Peyer's patch (tissue), 4 donors: ENCODE measurements around the gene GFPT1. TPM values are rescaled to one million over a fixed set of nuclear protein-coding genes. Genes with fewer than 3 reads are reported as not detected.
A peak's percentile ranks its signal among the peaks of the same experiment; 100 is the strongest.

Source experiments
- DNase-seq, 3 donors: peaks; one replicate each; pipeline ENCODE4 v3.0.0-alpha.2; 2017 to 2019
- H3K27ac ChIP-seq, 4 donors: fragments of 200-600 bp; sonication (generic); one replicate each; pipeline ENCODE4 v1.5.1; 2016 to 2019
- H3K27me3 ChIP-seq, 2 donors: fragments of 200-600 bp; sonication (generic); one replicate each; pipeline ENCODE4 v1.5.1; 2019
- H3K36me3 ChIP-seq, 3 donors: fragments of 200-600 bp; sonication (generic); one replicate each; pipeline ENCODE4 v1.5.1; 2016 to 2019
- H3K4me1 ChIP-seq, 4 donors: fragments of 200-600 bp; sonication (generic); one replicate each; pipeline ENCODE4 v1.5.1; 2016 to 2019
- H3K4me3 ChIP-seq, 4 donors: fragments of 200-600 bp; sonication (generic); 1 replicate in 3 of 4; 2 replicates in 1 of 4; pipeline ENCODE4 v1.5.1; 2016 to 2019; ENCODE audit warnings: mild to moderate bottlenecking in 1 of 4
- H3K9me3 ChIP-seq, 4 donors: fragments of 200-600 bp; sonication (generic); one replicate each; pipeline ENCODE4 v1.5.1; 2016 to 2019; ENCODE audit warnings: mild to moderate bottlenecking in 1 of 4
- CTCF ChIP-seq, 6 experiments: fragments of 450-650 bp in 4 of 6; fragments of 200-600 bp in 2 of 6; sonication (generic) in 1 of 6; IDR thresholded peaks; one replicate each; pipeline ENCODE4 v1.5.1; 2017 to 2019; ENCODE audit warnings: antibody characterized with exemption in 6 of 6, mild to moderate bottlenecking in 3 of 6, moderate library complexity in 1 of 6
- POLR2A ChIP-seq, 2 donors: fragments of 450-650 bp; IDR thresholded peaks; one replicate each; pipeline ENCODE4 v1.5.1; 2017; ENCODE audit warnings: antibody characterized with exemption in 2 of 2, mild to moderate bottlenecking in 2 of 2, moderate library complexity in 2 of 2
- total RNA-seq, 4 donors: library from RNA; depleted of rRNA; stranded (reverse); fragments of >200 nt; gene quantifications; one replicate each; pipeline ENCODE4 v1.1.0, GENCODE V29; 2016

The GFPT1 gene
- total RNA-seq, 4 donors from 2014 or later: 31.8 to 59.1 (median 42.1) TPM

DNA sequence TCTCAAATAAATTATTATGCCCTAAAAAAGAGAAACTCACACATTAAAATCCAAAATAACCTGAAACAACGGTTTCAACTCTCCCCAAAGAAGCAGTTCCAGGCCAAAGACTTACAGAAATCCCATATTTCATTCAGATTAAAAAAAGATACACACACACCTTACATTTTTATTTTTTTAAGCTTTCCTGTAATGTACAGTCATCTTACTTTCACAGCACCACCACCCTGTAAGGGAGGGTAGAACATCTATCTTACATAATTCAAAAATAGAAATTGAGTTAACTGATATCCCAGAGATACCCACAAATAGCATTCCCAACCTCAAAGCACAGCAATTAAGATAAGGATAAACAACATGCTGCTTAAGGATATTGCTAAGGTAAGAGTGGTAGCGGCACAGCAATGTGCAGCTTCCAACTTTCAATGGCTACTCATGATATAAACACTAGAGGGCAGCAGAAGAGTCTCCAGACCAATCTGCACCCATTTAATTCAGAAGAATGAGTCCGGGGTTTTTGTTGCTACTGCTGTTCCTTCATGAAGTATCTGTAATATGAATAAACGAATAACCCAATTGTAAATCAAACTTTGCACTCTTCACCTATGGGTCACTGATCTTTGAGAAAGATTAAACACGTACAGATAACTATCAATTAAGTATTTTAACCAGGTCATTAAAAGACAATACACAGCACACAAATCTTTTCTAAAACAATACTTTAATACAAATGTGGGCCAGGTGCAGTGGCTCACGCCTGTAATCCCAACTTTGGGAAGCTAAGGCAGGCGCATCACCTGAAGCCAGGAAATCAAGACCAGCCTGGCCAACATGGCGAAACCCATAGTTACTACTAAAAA, 11.3 kb downstream of the GFPT1 start:
- Histone ChIP-seq H3K9me3 (no peaks in the 10 kb centered on the region), H3K27me3 (no peaks in the 10 kb centered on the region), H3K36me3 (peaks cover 0 to 28% (median 0%) of the 10 kb centered on the region in 3 donors), H3K27ac (peak overlapping the region in 1 of 4 donors; percentile 42), H3K4me3 (no peak overlapping the region), H3K4me1 (peaks cover 0 to 6% (median 0%) of the 10 kb centered on the region in 4 donors)
- TF ChIP-seq POLR2A (IDR thresholded peaks at IDR 0.05): no peak
- TF ChIP-seq CTCF (IDR thresholded peaks at IDR 0.05): peak in 5 of 6 experiments; percentile 6 to 80 (median 76)
- no peak for DNase-seq

DNA sequence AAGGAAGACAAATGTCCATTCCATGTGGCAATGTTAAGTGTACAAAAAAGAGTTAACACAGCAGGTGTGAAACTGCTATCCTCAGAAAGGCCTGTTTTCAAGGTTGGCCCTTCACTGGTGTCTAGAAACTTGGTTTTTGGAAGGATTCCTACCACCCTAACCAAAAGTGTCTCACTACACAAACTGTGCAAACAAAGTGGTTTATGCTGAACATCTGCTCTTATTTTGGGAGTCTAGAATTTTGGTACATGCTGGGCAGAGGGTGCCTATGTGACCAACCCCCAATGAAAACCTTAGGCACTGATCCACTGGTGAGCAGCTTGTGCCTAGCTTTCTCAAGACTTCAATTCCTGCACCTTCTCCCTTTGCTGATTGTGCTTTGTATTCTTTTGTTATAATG, 14.3 kb downstream of the GFPT1 start:
- H3K4me3 ChIP-seq: no peak overlapping the region
- no peaks in the 10 kb centered on the region for H3K27me3 ChIP-seq
- TF ChIP-seq CTCF (IDR thresholded peaks at IDR 0.05): no peak
- TF ChIP-seq POLR2A (IDR thresholded peaks at IDR 0.05): no peak
- H3K9me3 ChIP-seq: no peaks in the 10 kb centered on the region
- no peak overlapping the region for H3K27ac ChIP-seq
- H3K36me3 ChIP-seq: peaks cover 0 to 57% (median 3%) of the 10 kb centered on the region in 3 donors
- no peak for DNase-seq
- H3K4me1 ChIP-seq: peaks cover 0 to 6% (median 0%) of the 10 kb centered on the region in 4 donors

DNA sequence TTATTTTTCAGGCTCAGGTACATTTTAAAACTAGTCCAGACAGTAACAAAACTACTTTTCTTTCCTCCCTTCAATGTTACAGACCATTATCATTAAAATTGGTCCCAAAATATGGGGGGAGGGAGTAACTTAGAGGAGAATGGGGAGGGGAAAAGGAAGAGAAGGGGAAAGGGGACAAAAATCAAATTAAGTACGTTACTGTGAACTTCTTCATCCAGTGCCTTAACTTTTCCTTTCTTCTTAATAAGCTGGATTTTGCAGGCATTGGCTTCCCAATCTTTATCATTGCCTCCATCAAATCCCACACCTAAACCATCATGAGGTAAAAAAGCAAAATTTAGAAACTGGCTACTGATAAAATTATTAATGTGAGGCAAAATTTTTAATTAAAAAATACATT, 17.2 kb downstream of the GFPT1 start:
- H3K27ac ChIP-seq: no peak overlapping the region
- no peaks in the 10 kb centered on the region for H3K4me1 ChIP-seq
- H3K4me3 ChIP-seq: no peak overlapping the region
- peaks cover 0 to 82% (median 3%) of the 10 kb centered on the region in 3 donors for H3K36me3 ChIP-seq
- no peak for DNase-seq
- H3K9me3 ChIP-seq: no peaks in the 10 kb centered on the region
- no peaks in the 10 kb centered on the region for H3K27me3 ChIP-seq
- TF ChIP-seq POLR2A (IDR thresholded peaks at IDR 0.05) (no peak), CTCF (IDR thresholded peaks at IDR 0.05) (no peak)

GRCh38 chr2:69368588-69368987, 18.4 kb downstream of the GFPT1 start:
- no peak overlapping the region for H3K27ac ChIP-seq
- peaks cover 0 to 90% (median 3%) of the 10 kb centered on the region in 3 donors for H3K36me3 ChIP-seq
- no peak overlapping the region for H3K4me3 ChIP-seq
- H3K9me3 ChIP-seq: no peaks in the 10 kb centered on the region
- TF ChIP-seq CTCF (IDR thresholded peaks at IDR 0.05) (no peak), POLR2A (IDR thresholded peaks at IDR 0.05) (no peak)
- no peak for DNase-seq
- no peaks in the 10 kb centered on the region for H3K27me3 ChIP-seq
- H3K4me1 ChIP-seq: no peaks in the 10 kb centered on the region

GRCh38 chr2:69359371-69359770, 27.7 kb downstream of the GFPT1 start:
- peaks cover 0 to 98% (median 0%) of the 10 kb centered on the region in 3 donors for H3K36me3 ChIP-seq
- no peaks in the 10 kb centered on the region for H3K9me3 ChIP-seq
- H3K27ac ChIP-seq: no peak overlapping the region
- H3K4me1 ChIP-seq: no peaks in the 10 kb centered on the region
- no peak for TF ChIP-seq POLR2A (IDR thresholded peaks at IDR 0.05)
- TF ChIP-seq CTCF (IDR thresholded peaks at IDR 0.05): no peak
- no peaks in the 10 kb centered on the region for H3K27me3 ChIP-seq
- no peak overlapping the region for H3K4me3 ChIP-seq
- no peak for DNase-seq
